Adrenal gland (tissue), 5 donors: ENCODE measurements around the gene ARL4A.

Experiments used
- POLR2A ChIP-seq, 2 donors: fragments of 450-650 bp; IDR thresholded peaks; one replicate each; pipeline ENCODE4 v1.6.1; 2017; ENCODE audit warnings: antibody characterized with exemption in 2 of 2, mild to moderate bottlenecking in 2 of 2, moderate library complexity in 1 of 2
- TF ChIP-seq, protein P1 (sequence below), 6 experiments: fragments of 450-650 bp in 4 of 6; fragments of 200-600 bp in 2 of 6; sonication (generic) in 1 of 6; IDR thresholded peaks; 1 replicate in 5 of 6; 2 replicates in 1 of 6; pipeline versions ENCODE4 v1.5.1 to v1.8.0; 2016 to 2021; ENCODE audit warnings: antibody characterized with exemption in 6 of 6, mild to moderate bottlenecking in 2 of 6, moderate library complexity in 1 of 6
- donor health status: DM: no; HTN: no; CAD: no.

- no peak for TF ChIP-seq POLR2A (IDR thresholded peaks at IDR 0.05)
- TF ChIP-seq, protein P1, sequence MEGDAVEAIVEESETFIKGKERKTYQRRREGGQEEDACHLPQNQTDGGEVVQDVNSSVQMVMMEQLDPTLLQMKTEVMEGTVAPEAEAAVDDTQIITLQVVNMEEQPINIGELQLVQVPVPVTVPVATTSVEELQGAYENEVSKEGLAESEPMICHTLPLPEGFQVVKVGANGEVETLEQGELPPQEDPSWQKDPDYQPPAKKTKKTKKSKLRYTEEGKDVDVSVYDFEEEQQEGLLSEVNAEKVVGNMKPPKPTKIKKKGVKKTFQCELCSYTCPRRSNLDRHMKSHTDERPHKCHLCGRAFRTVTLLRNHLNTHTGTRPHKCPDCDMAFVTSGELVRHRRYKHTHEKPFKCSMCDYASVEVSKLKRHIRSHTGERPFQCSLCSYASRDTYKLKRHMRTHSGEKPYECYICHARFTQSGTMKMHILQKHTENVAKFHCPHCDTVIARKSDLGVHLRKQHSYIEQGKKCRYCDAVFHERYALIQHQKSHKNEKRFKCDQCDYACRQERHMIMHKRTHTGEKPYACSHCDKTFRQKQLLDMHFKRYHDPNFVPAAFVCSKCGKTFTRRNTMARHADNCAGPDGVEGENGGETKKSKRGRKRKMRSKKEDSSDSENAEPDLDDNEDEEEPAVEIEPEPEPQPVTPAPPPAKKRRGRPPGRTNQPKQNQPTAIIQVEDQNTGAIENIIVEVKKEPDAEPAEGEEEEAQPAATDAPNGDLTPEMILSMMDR (IDR thresholded peaks at IDR 0.05): no peak
Measured at GRCh38 chr7:12735923-12736322, 48.5 kb downstream of the ARL4A start.
